ENCODE results near the gene SUCLG2.

SUCLG2 gene, protein sequence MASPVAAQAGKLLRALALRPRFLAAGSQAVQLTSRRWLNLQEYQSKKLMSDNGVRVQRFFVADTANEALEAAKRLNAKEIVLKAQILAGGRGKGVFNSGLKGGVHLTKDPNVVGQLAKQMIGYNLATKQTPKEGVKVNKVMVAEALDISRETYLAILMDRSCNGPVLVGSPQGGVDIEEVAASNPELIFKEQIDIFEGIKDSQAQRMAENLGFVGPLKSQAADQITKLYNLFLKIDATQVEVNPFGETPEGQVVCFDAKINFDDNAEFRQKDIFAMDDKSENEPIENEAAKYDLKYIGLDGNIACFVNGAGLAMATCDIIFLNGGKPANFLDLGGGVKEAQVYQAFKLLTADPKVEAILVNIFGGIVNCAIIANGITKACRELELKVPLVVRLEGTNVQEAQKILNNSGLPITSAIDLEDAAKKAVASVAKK

DNA sequence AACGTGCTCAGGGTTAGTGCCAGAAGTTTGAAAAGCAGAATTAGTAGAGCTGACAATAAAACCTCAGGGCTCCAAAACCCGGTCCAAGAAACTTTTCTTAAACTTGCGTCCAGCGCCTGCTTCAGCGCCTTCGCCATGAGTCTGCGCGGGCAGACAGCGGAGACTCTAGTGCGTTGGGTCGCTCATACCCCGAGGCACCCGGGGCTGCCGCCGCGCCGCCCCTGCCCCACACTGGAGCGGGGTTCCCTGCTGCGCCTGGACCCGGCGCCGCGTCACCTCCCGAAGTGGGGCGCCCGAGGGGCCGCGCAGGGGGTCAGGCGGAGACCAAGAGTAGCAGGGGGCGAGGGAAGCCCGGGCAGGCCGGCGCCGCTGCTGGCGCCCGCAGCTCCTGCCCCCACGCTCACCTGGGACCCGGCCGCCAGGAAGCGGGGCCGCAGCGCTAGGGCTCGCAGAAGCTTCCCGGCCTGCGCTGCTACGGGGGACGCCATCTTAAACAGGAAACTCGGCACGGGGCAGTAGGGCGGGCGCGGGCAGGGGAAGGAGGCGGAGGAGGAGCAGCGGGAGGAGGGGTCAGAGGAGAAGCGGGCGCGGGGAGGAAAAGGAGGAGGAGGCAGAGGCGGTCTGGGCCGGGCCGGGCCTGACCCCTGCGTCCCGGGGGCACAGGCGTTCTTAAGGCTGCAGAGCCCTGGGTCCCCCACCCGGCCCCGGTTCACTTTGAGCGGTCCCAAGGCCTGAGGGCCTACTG, at the start of gene SUCLG2:
SUCLG2 (minus strand) TSS at position 514 of the 745 bp plus-strand sequence; CDS start at position 488, 26 bp downstream.
- peak; percentile 53 for DNase-seq

DNA sequence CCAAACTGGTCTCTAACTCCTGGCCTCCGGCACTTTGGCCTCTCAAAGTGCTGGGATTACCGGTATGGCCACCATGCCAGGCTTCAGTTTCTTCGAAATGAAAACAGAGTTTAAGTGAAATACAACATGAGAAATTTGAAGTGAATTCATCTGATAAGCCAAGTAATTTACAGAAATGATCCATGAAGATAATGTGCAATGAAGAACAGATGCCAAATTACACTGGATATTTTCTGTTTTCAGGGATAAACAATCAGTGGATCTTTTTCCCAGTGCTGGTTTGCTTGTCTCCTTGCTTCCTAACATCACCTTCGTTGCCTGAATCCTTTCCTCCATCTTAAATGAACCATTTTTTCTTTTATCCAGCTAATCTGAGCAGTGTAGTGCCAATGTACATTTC, 46.2 kb upstream of the SUCLG2 start:
- DNase-seq = no peak

DNA sequence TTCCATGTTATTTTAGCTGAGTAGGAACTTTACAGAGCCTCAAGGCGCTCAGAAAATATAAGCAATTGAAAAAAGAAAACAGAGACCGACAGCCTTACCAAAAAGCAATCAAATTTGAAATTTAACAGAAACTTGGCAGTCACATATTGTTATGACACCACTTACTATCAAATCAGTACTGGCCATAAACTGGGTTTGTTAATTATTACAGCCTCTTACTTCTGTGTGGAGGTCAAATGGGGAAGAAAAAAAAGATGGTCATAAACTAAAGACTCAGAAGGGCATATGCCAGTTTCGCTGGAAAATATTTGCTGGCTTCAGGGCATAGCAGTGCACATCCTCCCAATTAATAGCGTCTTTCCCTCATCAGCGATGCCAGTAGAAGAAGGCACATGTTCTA, 45.5 kb upstream of the SUCLG2 start:
- DNase-seq = no peak

DNA sequence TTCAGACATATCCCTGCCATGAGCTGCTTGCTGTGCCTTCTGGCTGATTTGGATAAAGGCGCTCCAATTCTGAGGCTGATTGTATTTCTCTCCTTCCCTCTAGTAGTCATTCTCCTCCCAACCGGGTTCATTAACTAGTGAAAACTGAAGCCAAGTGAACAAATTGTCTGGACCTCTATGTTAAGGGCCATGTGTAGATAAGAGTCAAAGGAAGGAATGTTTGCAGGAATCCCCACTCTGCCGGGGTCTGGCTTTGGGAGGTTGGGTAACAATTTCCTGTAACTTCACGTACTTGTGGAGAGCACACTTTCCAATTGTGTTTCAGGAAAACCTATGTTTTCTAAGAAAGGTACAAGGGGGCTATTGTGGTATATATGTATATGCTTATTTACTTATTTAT, 38.2 kb upstream of the SUCLG2 start:
- no peak for DNase-seq

DNA sequence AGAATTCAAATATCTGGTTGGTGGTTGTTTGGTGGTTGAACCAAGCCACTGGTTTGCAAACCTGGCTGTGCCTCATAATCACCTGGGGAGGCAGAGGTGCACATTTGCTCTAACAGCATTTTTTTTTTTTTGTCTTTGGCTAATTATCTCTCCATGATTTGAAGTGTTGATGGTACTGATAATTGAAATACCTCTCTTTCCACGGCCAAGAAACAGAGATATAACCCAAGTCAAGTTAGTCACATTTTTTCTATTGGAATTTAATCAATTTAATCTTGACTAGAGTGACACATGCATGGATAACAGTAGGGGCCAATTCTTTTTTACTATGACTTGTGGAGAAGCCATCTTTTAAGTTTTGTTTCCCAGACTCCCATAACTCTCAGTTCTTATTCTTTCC, 37.5 kb upstream of the SUCLG2 start:
- DNase-seq = no peak

DNA sequence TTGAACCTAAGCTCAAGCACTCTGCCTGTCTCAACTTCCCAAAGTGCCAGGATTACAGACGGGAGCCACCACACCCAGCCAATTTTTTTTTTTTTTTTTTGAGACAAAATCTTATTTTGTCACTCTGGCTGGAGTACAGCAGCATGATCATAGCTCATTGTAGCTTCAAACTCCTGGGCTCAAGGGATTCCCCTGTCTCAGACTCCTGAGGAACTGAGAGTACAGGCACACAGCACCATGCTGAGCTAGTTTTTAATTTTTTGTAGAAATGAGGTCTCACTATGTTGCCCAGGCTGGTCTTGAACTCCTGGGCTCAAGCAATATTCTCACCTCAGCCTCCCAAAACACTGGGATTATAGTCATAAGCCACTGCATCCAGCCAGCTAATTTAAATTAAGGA, 36.8 kb upstream of the SUCLG2 start:
- no peak for DNase-seq

DNA sequence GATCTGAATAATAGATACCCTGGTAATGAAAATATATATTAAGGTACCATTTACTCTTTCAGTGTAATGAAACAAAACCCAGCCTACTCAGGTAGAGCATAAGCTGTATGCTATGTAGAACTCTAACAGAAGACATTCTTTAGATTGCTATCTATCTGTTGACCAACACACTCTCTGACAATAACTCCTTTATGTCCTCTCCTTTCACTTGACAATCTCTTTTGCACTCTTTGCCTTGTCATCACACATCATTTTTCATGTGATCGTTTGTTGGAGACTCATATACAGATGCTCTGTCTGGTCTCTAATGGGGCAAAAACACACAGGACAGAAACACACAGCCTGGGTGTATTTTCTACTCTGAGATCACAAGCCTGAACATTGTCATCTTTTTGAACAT, 35.4 kb upstream of the SUCLG2 start:
- no peak for DNase-seq

DNA sequence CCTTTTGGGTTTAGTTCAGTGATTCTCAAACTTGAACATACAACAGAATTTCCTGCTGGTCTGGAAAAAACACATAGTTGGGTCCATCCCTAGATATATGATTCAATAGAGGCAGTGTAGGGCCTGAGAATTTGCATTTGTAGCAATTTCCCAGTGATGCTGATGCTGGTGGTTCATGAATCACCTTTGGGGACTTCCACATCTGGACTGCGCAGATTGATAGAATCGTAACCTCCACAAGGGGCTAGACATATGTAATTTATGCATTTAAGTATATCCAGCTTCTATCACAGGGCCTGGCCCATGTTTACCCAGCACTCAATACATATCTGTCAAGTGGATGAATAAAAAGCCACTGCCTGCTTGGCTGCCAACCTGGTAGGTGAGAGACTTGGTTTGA, 33.8 kb upstream of the SUCLG2 start:
- no peak for DNase-seq

DNA sequence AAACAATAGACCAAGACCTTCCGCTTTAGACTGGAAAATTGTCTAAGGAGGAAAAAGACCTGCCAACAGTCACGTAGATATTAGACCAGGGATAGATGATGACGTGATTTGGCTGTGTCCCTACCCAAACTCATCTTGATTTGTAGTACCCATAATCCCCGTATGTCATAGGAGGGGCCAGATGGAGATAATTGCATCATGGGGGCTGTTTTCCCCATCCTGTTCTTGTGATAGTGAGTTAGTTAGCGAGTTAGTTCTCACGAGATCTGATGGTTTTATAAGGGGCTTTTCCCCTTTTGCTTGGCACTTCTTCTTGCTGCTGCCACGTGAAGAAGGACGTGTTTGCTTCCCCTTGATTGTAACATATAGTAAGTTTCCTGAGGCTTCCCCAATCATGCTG, 31.7 kb upstream of the SUCLG2 start:
- DNase-seq = no peak

DNA sequence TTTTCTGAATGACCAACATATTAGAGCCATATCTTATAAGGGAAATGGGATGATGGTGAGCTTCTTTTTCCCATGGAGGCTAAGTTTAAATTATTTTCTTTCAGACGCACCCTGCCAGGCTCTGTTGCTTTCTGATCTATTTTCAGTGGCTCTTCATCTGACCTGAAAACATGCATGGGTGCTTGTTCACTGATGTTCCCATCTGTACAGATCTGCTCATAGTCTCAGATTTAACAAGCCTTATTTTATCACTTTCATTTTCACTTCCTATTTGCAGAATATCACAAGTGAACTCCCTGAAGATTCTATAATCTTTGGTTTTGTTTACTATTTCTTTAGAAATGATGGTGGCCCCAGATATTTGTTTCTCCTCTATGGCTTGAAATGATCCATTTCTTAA, 31.1 kb upstream of the SUCLG2 start:
- DNase-seq = no peak

DNA sequence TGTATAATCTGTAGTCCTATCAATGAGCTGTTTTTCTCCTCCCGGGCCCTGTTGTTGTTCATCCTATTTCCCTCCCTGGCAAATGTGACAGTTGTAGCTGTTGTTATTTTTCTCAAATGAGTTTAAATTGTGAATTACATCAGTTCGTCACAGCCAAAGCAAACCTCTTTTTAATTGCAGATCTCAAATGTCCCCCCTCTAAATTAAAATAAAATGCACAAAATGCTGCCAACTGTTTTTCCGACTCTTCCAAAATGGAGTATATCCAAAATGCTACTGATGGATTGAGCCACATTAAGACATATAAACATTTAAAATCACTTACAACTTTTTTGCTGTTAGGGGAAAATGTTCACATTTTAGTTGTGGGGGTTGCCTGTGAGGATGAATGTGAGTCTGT, 29.8 kb upstream of the SUCLG2 start:
- no peak for DNase-seq

DNA sequence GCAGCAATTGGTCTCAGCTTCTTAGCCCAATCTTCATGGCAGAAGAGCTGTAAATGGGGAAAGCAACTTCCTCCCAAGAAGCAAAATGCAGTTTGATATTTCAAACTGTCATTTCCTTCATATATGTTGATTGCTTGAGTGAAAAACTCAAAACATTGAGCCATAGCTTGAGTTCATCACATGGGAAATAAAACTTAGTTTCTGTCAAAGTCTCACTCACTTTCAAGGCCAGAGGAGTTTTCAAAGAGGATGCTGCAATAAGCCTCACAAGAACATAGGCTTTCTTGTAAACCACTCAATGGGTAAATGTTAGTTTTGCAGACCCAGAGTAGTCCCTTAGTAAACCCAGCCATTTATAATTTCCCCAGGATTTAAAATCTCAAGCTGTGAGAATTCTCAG, 29.1 kb upstream of the SUCLG2 start:
- DNase-seq = no peak

DNA sequence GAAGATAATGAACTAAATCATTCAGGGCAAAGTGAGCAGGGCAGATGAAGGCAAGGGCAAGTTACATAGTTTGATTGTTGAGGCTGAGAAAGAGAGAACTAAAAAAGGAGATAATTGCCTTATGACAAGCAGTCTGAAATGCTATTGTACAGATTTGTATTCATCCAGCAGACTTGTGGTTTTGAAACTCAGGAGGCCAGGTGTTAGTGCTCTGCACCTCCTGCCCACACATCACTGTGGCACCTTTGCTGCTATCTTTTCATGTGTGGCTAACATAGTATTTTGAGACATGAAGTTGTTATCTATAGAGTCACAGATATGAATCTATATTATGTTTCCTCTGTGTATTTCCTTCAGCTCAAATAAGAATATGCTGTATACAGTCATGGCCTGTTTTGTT, 24.3 kb upstream of the SUCLG2 start:
- DNase-seq = no peak

DNA sequence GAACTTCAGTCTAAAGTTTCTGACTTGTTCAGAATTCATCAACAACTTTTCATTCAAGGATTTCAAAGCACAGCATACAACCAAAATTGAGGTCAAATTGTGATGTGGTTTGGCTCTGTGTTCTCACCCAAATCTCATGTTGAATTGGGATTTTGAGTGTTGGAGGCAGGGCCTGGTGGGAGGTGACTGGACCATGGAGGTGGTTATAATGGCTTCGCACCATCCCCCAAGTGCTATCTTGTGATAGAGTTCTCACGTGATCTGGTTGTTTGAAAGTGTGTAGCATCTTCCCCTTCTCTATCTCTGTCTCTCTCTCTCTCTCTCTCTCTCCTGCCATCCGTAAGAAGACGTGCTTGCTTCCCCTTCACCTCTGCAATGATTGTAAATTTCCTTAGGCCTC, 19.6 kb upstream of the SUCLG2 start:
- no peak for DNase-seq

DNA sequence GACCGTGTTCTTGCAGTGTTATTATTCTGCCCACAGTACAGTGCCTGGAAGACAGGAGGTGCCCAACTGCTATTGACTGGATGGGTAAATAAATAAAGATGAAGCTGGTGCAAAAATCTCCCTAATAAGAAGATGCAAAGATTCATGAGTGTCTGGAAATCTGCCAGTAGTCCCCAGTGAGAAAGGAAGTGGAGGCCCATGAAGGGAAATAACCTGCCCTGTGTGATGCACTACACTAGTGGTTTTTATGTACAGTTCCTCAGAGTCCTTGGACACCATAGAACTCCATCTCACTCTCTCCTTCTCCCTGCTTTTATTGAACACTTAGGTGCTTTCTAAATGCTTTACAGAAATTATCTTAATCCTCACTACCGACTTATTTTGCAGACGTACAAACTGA, 8.3 kb upstream of the SUCLG2 start:
- no peak for DNase-seq

DNA sequence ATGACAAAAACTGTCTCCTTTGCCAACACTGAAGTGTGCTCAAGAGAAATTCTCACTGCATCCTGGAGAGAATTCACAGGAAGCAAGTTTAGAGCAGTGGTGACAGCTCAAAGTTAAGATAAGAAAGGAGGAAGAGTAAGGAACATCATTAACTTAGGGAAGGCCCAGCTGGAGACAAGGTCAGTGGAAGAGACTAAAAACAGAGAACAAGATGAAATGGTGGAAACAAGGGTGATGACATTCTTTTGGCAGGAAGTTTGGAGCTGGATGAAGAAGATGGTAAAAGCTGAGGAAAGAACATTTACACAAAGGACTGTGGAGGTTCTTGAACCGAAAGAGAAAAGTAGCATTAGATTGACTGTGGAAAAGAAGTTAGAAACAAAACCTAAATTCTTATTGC, 6.7 kb upstream of the SUCLG2 start:
- DNase-seq = no peak

DNA sequence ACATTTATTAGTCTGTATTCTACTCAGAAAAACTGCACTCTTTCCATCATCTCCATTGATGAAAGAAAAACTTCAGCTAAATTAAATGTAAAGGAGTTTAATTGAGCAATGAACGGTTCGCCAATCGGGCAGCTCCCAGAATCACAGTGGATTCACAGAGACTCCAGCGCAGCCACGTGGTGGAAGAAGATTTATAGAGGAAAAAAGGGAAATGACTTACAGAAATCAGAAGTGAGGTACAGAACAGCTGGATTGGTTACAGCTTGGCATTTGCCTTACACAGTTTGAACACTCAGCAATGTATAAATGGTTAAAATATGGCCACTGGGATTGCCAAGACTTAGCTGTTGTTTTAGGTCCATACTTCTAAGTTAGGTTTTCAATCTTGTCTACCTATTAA, 2.8 kb upstream of the SUCLG2 start:
- DNase-seq = no peak

DNA sequence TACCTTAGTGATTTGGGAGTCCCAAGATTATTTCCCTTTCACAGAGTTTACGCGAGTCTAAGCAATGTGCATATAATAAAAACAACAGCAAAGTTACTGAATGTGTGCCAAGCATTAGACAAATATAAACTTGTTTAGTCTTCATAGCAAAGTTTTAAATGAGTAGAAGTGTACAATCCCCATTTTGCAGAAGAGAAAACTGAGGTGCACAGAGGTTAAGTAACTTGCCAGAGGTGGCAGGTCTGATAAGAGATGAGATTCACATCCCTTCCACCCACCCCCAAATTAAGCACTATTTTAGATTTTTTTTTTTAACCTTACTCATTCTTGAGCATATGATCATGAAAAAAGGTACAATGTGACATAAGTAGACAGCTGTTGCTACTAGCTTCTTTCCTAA, 2.2 kb upstream of the SUCLG2 start:
- no peak for DNase-seq

DNA sequence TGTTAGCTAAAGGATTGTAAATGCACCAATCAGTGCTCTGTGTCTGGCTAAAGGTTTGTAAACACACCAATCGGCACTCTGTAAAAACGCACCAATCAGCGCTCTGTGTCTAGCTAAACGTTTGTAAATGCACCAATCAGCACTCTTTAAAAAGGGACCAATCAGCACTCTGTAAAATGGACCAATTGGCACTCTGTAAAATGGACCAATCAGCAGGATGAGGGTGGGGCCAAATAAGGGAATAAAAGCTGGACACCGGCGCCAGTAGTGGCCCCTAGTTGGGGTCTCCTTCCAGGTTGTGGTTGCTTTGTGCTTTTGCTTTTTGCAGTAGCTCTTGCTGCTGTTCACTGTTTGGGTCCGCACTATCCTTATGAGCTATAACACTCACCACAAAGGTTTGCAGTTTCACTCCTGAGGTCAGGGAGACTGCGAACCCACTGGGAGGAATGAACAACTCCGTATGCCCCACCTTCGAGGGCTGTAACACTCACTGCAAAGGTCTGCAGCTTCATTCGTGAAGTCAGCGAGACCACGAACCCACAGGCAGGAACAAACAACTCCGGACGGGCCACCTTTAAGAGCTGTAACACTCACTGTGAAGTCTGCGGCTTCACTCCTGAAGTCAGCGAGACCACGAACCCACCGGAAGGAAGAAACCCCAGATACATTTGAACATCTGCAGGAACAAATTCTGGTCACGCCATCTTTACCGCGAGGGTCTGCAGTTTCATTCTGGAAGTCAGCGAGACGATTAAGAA, 1.1 kb upstream of the SUCLG2 start:
- no peak for DNase-seq

DNA sequence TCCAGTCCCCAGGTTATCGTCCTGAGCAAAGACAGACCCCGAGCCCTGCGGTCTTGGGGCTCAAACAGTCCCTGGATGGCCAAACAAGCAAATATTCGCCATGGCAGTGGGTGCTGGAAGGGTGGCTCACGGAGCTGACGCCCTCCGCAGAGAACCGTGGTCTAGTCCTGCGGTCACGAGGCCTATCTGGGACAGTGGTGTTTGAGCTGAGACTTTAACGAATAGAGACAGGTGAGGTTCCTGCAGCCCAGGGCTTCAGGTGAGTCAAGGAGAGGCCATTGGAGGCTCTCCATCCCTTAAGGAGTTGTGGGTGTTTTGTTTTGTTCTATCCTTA, 399 bp upstream of the SUCLG2 start:
- DNase-seq = no peak

DNA sequence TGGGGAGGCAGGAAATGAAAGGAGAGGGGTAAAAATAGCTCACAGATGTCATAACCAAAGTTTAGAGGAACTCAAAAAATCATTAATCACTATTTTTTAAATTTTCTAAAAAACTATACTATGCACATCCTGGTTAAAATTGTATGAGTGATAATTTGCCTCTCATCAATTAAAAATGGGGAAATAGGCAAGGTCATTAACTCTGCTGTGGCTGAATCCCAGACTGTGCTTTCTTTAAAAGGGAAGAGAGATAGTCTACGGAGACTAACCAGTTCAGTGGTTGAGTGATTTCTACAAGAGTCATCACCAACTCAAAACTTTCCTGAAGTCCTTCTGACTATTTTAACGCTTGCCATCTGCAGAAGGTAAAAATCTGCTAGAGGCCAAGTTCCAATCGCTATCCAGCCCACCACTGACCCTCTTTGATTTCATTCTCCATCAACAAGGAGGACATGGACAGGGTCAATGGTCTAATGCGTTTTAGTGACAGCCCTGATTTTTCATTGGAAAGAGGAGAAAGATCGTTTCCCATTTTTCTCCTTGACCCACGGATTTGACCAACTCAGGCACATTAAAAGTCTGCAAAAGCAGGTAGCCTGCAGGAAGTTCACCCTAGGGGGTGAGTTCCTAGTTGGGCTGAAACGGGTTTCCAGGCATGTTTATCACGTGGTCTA, 850 bp downstream of the SUCLG2 start:
- DNase-seq = no peak

DNA sequence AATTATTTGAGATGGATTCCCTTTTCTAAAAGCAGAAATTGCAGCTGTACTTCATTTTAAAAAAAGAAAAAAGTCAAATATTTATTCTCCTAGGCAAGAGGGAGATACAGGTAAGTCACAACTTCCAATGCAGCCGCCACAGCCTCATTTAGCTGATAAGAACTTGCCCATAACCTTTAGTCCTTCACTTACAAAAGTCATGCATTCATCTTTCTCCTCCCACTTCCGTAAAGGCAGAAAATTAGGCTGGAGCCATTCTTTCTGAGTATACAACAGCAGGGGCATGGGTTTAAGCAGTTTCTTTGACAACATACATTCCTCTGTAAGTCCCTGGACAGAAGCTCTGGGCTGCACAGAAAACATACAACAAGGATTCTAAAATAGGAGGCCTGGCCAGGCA, 4.3 kb downstream of the SUCLG2 start:
- DNase-seq = no peak

DNA sequence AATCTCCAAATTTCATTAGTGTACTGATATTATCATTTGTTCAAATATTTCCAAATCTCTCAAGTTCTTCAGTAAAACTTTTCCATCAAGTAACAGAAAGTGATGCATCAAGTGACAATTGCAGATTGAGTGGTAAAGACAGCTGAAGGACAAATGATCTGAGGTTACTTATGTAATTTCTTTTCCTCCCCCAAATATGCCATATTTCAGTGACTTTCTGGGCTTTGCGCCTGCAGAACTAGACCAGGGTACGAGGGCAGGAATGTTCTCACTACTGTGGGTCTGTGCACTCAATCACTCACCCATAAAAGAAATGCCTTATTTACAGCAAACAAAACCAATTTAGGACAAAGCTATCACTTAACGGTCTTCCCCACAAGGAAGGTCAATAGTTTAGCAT, 4.7 kb downstream of the SUCLG2 start:
- DNase-seq = no peak

Data from NCI-H774 (cell line).